GM12873 (cell line): Measurements from ENCODE around the gene PCNX2.

ENCODE experiments used
- TF ChIP-seq, protein P1 (sequence below): IDR thresholded peaks from 2 replicates; pipeline ENCODE4 v1.5.1; 2012; ENCODE audit warnings: low read depth, mild to moderate bottlenecking, moderate library complexity, low read length, control low read depth; ENCODE audit not compliant: insufficient read depth; ENCODE audit errors: missing control alignments

PCNX2 gene

DNA sequence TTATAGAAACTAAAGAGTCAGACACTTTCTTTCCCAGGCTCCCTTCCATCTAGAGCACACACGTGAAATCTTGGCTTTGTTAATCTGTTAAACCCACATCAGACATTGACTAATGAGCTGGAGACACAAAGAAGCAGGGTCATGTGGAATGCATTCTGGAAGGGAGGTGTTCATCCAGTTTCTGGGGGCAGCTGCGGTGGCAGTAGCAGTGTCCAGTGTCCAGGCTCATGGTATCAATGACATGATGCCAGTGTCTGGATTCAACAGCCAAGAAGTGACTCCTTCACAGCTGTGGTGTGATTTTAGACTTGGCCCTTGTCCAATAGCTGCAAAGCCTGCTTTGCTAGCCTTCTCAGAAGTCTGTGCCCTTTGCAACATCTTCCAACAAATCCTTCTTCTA lies 249.9 kb downstream of the PCNX2 start:
- TF ChIP-seq, protein P1, sequence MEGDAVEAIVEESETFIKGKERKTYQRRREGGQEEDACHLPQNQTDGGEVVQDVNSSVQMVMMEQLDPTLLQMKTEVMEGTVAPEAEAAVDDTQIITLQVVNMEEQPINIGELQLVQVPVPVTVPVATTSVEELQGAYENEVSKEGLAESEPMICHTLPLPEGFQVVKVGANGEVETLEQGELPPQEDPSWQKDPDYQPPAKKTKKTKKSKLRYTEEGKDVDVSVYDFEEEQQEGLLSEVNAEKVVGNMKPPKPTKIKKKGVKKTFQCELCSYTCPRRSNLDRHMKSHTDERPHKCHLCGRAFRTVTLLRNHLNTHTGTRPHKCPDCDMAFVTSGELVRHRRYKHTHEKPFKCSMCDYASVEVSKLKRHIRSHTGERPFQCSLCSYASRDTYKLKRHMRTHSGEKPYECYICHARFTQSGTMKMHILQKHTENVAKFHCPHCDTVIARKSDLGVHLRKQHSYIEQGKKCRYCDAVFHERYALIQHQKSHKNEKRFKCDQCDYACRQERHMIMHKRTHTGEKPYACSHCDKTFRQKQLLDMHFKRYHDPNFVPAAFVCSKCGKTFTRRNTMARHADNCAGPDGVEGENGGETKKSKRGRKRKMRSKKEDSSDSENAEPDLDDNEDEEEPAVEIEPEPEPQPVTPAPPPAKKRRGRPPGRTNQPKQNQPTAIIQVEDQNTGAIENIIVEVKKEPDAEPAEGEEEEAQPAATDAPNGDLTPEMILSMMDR = no peak

DNA sequence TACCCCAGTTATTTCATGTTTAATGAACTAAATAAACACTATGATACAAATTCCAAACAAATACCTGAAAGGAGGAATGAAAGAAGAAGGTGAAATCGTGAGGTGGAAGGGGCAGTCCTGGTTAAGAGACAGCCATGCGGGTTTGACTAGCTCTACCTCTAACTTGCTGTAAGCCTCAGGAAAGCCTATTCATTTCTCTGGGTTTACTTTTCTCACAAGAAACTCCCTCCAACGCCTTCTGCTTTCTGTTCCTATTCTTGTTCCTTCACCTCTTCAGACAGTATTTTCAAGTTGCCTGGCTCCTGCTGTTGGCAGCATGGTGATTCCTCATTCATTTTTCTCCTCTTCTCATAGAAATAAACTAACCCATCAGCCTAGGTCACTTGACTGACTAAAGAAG lies 252.7 kb downstream of the PCNX2 start:
- TF ChIP-seq, protein P1 = no peak

DNA sequence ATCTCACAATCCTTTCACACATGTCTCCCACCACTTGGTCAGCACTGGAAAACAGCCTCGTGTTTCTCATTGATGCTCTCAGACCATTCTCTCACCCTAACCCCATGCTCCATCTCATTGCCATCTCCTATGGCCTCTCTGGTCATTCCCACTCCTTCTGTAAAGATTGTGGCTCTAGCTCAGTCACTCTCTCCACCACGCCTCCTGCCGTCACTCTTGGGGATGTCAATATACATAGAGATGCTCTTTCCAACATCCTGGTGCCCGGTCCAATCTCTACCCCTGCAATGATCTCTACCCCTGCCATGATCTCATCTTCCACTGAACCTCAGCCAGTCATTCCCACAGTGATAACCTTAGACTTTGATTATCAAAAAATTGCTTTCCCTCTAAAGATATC lies 255.0 kb downstream of the PCNX2 start:
- TF ChIP-seq, protein P1 = no peak

DNA sequence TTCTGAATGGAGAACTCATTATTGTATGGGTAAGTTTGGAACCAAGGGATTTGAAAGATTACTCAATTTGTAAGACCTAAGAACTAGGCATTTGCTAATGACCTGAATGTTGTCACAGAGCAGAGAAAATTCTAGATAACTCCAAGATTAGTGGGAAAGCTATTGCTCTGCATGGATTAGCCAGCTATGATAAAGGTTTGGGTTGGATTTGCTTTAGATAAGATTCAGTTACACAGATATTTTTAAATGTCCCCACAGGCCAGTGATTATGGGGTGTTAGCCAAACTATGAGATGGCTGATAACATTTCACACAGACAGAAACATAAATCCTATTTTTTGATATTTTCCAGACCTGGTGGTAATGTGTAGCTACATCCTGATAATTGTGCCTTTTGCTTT lies 256.9 kb downstream of the PCNX2 start:
- TF ChIP-seq, protein P1 = no peak

DNA sequence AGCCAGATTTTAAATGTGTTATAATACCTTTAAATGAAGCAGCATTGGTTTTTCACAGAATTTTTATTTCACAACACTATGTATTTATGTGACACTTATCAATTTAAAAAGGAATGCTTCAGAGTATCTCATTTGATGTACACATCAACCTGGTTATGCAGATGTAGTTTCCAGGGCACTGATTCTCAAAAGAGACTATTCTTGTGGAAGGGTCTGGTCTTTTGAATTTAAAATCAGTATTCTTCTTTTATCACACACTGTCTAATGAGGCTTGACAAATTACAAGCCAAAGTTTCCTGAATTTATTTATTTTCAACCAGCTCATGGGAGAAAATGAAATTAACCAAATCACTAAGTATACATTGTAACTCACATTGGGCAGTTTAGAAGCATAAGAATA lies 257.7 kb downstream of the PCNX2 start:
- TF ChIP-seq, protein P1 = no peak

DNA sequence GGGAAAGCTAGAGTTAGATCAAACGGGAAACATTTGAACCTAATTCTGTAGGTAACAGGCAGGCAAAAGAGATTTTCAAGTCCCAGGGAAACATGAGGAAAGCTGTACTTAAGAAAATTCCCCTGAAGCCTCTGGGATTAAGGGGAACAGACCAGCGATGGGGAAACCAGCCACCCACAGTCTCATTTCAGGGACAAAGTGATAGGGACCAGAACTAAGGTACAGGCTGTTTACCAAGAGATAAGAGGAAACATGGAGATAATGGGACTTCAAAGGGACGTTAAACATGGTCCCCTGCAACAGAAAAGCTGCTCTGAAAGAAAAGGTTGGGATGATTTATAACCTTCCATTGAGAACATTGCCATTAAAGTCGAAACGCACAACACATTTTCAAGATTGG lies 260.7 kb downstream of the PCNX2 start:
- TF ChIP-seq, protein P1 = no peak

DNA sequence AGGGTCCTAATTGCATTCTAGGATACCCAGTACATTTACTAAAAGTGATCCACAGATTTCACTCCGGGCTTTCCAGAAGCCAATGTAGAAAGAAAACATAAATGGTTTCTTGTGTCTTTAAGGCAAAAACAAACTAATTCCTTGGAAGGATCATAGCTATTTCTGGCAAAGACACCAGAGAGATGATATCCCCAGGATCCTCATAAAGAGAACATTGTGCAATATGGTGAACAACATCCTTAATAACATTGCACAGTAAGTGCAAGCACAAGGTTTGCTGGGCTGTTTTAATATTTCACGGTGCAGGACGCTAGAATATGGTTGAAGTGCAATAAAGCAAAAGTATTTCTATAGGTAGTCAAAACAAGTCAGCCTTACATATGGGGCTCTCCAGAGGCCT lies 262.2 kb downstream of the PCNX2 start:
- TF ChIP-seq, protein P1 = no peak
